A673 (cell line): Measurements from ENCODE around the gene SFTPB. TPM values are rescaled to one million over a fixed set of nuclear protein-coding genes. Genes with fewer than 3 reads are reported as not detected.
"Not testable (repeated sequence)": the region's sequence is repeated elsewhere in the genome, so short reads cannot be mapped to it uniquely, and the experiment has no call there.

ENCODE experiments used
- BruUV-seq: library from RNA; stranded (reverse); fragments of 400-500 nt; replicated peaks from 2 replicates; lab custom pipeline; 2021; lab: Mats Ljungman, UMichigan
- CTCF ChIA-PET: fragments of 300-600 bp; sonication (Branson Sonifier 250); formaldehyde crosslinking; loops from one replicate; lab custom pipeline; 2022; ENCODE audit warnings: antibody characterized with exemption; lab: Charles Lee
- POLR2A ChIA-PET: fragments of 300-600 bp; sonication (Branson Sonifier 250); formaldehyde crosslinking; loops from one replicate; lab custom pipeline; 2022; ENCODE audit warnings: antibody characterized with exemption; ENCODE audit not compliant: low non-redundant PET; lab: Charles Lee
- DNase-seq: peaks from one replicate; pipeline ENCODE4 v3.0.0-alpha.2; 2015; ENCODE audit warnings: low spot score
- H3K27ac ChIP-seq: fragments of 200-600 bp; sonication (generic); 2 replicates; pipeline ENCODE4 v1.5.1; 2016; ENCODE audit warnings: mixed run types, low read depth, mild to moderate bottlenecking, mixed read lengths, antibody characterized with exemption, low read length; ENCODE audit not compliant: poor library complexity, severe bottlenecking
- H3K27me3 ChIP-seq: fragments of 200-600 bp; sonication (generic); replicated peaks from 2 replicates; pipeline ENCODE4 v1.6.1; 2017; ENCODE audit warnings: mixed run types, low read depth, mild to moderate bottlenecking, mixed read lengths, antibody characterized with exemption, low read length; ENCODE audit not compliant: insufficient read depth, poor library complexity
- H3K36me3 ChIP-seq: fragments of 200-600 bp; sonication (generic); 2 replicates; pipeline ENCODE4 v1.6.1; 2016; ENCODE audit warnings: mixed run types, mild to moderate bottlenecking, mixed read lengths, antibody characterized with exemption, low read length; ENCODE audit not compliant: insufficient read depth, poor library complexity, severe bottlenecking
- H3K4me1 ChIP-seq: fragments of 200-600 bp; sonication (generic); 2 replicates; pipeline ENCODE4 v1.6.1; 2017; ENCODE audit warnings: mixed run types, mild to moderate bottlenecking, mixed read lengths, antibody characterized with exemption, low read length; ENCODE audit not compliant: insufficient read depth, poor library complexity, severe bottlenecking
- H3K4me3 ChIP-seq: fragments of 200-600 bp; sonication (generic); 2 replicates; pipeline ENCODE4 v1.5.1; 2016; ENCODE audit warnings: low read depth, mixed run types, mild to moderate bottlenecking, mixed read lengths, low read length; ENCODE audit not compliant: poor library complexity, severe bottlenecking
- H3K9me3 ChIP-seq: fragments of 200-600 bp; sonication (generic); 2 replicates; pipeline ENCODE4 v1.6.1; 2016; ENCODE audit warnings: mixed run types, low read depth, mild to moderate bottlenecking, mixed read lengths, antibody characterized with exemption, low read length; ENCODE audit not compliant: poor library complexity, severe bottlenecking
- EZH2 ChIP-seq: fragments of 200-600 bp; sonication (generic); IDR thresholded peaks from 2 replicates; pipeline ENCODE4 v1.6.1; 2017; ENCODE audit warnings: borderline replicate concordance, low read depth, mild to moderate bottlenecking, mixed read lengths, antibody characterized with exemption, low read length; ENCODE audit not compliant: poor library complexity, severe bottlenecking
- intact Hi-C: fragments of 100-400 bp; cut with micrococcal nuclease; formaldehyde crosslinking; loops from one replicate; pipeline ENCODE4 v1.10.0; 2022; ENCODE audit not compliant: unreplicated experiment
- total RNA-seq: library from RNA; stranded (reverse); gene quantifications from 2 replicates; pipeline ENCODE4 v1.2.3, GENCODE V29; 2021
- TF ChIP-seq, protein P1 (sequence below): fragments of 300-800, 200-600 bp; sonication (generic); conservative IDR thresholded peaks from 2 replicates; pipeline ENCODE4 v1.5.1; 2017; ENCODE audit warnings: low read depth, mild to moderate bottlenecking, antibody characterized with exemption, low read length, moderate library complexity, mixed read lengths

The SFTPB gene
- total RNA-seq, 1 experiment from 2014 or later: not detected

DNA sequence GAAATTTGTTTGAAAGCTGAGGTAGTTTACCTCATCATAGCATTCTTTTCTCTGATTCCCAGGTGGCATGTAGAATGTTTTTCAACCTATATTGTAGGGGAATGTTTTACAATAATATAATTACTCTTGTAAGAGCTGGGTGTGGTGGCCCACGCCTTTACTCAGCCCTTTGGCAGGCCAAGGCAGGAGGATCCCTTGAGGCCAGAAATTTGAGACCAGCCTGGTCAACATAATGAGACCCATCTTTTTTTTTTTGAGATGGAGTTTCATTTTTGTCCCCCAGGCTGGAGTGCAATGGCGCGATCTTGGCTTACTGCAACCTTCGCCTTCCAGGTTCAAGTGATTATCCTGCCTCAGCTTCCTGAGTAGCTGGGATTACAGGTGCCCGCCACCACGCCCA, 48.4 kb downstream of the SFTPB start:
- peaks cover 51% of the 10 kb centered on the region for H3K36me3 ChIP-seq
- POLR2A ChIA-PET: no interaction called here

DNA sequence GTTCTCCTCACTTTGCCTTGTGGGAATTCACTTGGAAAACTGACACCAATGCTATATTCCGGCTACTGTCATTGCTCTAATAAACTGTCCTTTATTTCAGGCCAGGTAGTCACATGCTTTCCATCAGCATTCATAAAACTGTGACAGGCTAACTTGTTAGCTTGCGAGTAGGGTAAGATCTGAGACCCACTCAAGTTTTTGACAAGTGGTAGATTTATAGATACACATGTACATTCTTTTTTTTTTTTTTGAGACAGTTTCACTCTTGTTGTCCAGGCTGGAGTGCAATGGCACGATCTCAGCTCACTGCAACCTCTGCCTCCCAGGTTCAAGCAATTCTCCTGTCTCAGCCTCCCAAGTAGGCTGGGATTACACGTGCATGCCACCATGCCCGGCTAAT, 50.3 kb downstream of the SFTPB start:
- POLR2A ChIA-PET: interaction anchor here (0.7 kb wide), 1 partner anchor 209 kb away, joined by 4 read pairs; no protein-coding TSS in a partner anchor
- CTCF ChIA-PET, H3K9me3 ChIP-seq, DNase-seq, H3K4me1 ChIP-seq, H3K27ac ChIP-seq, H3K27me3 ChIP-seq, BruUV-seq, intact Hi-C loops: not testable (repeated sequence)
- Histone ChIP-seq H3K36me3 (peaks cover 33% of the 10 kb centered on the region), H3K4me3 (peak overlapping the region; percentile 92)

More for the DNA sequence above, 48.4 kb downstream of the SFTPB start:
- H3K27me3 ChIP-seq: no peaks in the 10 kb centered on the region
- TF ChIP-seq, protein P1, sequence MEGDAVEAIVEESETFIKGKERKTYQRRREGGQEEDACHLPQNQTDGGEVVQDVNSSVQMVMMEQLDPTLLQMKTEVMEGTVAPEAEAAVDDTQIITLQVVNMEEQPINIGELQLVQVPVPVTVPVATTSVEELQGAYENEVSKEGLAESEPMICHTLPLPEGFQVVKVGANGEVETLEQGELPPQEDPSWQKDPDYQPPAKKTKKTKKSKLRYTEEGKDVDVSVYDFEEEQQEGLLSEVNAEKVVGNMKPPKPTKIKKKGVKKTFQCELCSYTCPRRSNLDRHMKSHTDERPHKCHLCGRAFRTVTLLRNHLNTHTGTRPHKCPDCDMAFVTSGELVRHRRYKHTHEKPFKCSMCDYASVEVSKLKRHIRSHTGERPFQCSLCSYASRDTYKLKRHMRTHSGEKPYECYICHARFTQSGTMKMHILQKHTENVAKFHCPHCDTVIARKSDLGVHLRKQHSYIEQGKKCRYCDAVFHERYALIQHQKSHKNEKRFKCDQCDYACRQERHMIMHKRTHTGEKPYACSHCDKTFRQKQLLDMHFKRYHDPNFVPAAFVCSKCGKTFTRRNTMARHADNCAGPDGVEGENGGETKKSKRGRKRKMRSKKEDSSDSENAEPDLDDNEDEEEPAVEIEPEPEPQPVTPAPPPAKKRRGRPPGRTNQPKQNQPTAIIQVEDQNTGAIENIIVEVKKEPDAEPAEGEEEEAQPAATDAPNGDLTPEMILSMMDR: no peak
- TF ChIP-seq EZH2: no peak
- H3K27ac ChIP-seq: no peak overlapping the region
- no peak overlapping the region for H3K4me3 ChIP-seq
- BruUV-seq: no TSS peak
- CTCF ChIA-PET: no interaction called here
- no peak for DNase-seq
- intact Hi-C loops: no loop called here
- H3K9me3 ChIP-seq: no peaks in the 10 kb centered on the region
- peaks cover 7% of the 10 kb centered on the region for H3K4me1 ChIP-seq

DNA sequence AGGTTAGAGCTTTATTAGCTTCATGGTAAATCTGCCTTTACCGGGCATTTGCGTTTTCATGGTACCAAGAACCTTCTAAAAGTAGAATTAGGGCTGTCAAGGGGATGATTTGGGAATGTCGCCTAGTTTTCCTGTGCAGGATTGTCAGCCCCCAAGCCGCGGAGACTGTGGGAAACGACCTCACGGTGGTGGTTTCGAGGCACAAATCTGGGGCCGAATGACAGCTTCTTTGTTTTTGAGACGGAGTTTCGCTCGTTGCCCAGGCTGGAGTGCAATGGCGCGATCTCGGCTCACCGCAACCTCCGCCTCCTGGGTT, 52.6 kb downstream of the SFTPB start:
- Histone ChIP-seq H3K9me3 (no peaks in the 10 kb centered on the region), H3K4me1 (peaks cover 10% of the 10 kb centered on the region), H3K27me3 (no peaks in the 10 kb centered on the region), H3K36me3 (peaks cover 11% of the 10 kb centered on the region), H3K27ac (peak overlapping the region; percentile 95), H3K4me3 (no peak overlapping the region)
- intact Hi-C loops: no loop called here
- no TSS peak for BruUV-seq
- CTCF ChIA-PET: interaction anchor here (0.6 kb wide), 1 partner anchor 737 kb away, joined by 4 read pairs; no protein-coding TSS in a partner anchor
- DNase-seq: no peak
- POLR2A ChIA-PET: no interaction called here
- TF ChIP-seq, protein P1: no peak
- TF ChIP-seq EZH2: no peak

DNA sequence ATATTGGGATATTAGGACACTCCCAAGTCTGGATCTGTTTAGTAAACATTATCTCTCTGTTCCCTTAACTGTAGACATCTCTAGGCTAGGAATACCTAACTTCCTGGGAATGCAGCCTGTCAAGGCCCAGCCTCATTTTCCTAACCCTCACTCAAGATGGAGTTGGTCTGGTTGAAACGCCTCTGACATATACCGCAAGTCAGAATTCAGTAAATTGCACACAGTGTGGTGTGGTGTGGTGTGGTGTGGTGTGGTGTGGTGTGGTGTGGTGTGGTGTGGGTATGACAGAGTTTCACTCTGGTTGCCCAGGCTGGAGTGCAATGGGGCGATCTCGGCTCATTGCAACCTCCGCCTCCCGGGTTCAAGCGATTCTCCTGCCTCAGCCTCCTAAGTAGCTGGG, 53.2 kb downstream of the SFTPB start:
- POLR2A ChIA-PET, BruUV-seq, H3K27ac ChIP-seq, DNase-seq, intact Hi-C loops, H3K27me3 ChIP-seq, H3K4me1 ChIP-seq, H3K4me3 ChIP-seq, CTCF ChIA-PET, H3K9me3 ChIP-seq: not testable (repeated sequence)
- peaks cover 11% of the 10 kb centered on the region for H3K36me3 ChIP-seq
